Measurements from ENCODE around the gene MXD3.

MXD3 gene

GRCh38 chr5:177294632-177295031 lies 17.1 kb downstream of the MXD3 start:
- DNase-seq (ENCODE audit: low read depth, low spot score): no peak
- H3K27me3 ChIP-seq (ENCODE audit: control insufficient read depth, insufficient read depth, low read length): no peaks in the 10 kb centered on the region
- no CpG with 5 or more reads among the region's 3 CpGs for WGBS (ENCODE audit: insufficient coverage, insufficient read length)
- no peak overlapping the region for H3K4me3 ChIP-seq (ENCODE audit: low read length)
- H3K27ac ChIP-seq (ENCODE audit: low read length): no peak overlapping the region
- no peaks in the 10 kb centered on the region for H3K9me3 ChIP-seq (ENCODE audit: control insufficient read depth, insufficient read depth, low read length)
- H3K4me1 ChIP-seq (ENCODE audit: control insufficient read depth, insufficient read depth, low read length): peaks cover 2% of the 10 kb centered on the region; the same call in 1 of the 2 replicates
- H3K36me3 ChIP-seq (ENCODE audit: control insufficient read depth, insufficient read depth, low read length): peaks cover 46% of the 10 kb centered on the region

DNA sequence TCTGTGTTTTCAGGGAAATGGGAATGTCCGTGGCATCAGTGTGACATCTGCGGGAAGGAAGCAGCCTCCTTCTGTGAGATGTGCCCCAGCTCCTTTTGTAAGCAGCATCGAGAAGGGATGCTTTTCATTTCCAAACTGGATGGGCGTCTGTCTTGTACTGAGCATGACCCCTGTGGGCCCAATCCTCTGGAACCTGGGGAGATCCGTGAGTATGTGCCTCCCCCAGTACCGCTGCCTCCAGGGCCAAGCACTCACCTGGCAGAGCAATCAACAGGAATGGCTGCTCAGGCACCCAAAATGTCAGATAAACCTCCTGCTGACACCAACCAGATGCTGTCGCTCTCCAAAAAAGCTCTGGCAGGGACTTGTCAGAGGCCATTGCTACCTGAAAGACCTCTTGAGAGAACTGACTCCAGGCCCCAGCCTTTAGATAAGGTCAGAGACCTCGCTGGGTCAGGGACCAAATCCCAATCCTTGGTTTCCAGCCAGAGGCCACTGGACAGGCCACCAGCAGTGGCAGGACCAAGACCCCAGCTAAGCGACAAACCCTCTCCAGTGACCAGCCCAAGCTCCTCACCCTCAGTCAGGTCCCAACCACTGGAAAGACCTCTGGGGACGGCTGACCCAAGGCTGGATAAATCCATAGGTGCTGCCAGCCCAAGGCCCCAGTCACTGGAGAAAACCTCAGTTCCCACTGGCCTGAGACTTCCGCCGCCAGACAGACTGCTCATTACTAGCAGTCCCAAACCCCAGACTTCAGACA lies 17.7 kb downstream of the MXD3 start:
- Histone ChIP-seq H3K4me1 (ENCODE audit: control insufficient read depth, insufficient read depth, low read length) (peaks cover 2% of the 10 kb centered on the region; the same call in 1 of the 2 replicates), H3K9me3 (ENCODE audit: control insufficient read depth, insufficient read depth, low read length) (no peaks in the 10 kb centered on the region), H3K36me3 (ENCODE audit: control insufficient read depth, insufficient read depth, low read length) (peaks cover 46% of the 10 kb centered on the region), H3K27ac (ENCODE audit: low read length) (no peak overlapping the region), H3K4me3 (ENCODE audit: low read length) (no peak overlapping the region), H3K27me3 (ENCODE audit: control insufficient read depth, insufficient read depth, low read length) (no peaks in the 10 kb centered on the region)
- WGBS (ENCODE audit: insufficient coverage, insufficient read length): no CpG with 5 or more reads among the region's 12 CpGs
- no peak for DNase-seq (ENCODE audit: low read depth, low spot score)

DNA sequence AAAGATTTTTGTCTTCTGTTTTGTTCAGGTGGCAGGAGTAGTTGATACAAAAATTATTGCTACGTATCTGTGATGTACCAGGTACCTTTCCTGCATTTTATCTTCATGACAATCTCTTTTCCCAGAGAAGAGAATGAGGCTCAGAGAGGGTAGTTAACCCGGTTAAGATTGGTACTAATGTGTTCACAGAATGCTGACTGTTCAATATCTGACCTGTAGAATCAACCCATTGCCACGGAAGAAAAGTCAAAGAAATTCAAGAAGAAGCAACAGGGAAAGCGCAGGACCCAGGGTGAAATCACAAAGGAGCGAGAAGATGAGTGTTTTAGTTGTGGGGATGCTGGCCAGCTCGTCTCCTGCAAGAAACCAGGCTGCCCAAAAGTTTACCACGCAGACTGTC lies 20.0 kb downstream of the MXD3 start:
- Histone ChIP-seq H3K4me1 (ENCODE audit: control insufficient read depth, insufficient read depth, low read length) (no peaks in the 10 kb centered on the region), H3K4me3 (ENCODE audit: low read length) (no peak overlapping the region), H3K27me3 (ENCODE audit: control insufficient read depth, insufficient read depth, low read length) (no peaks in the 10 kb centered on the region), H3K9me3 (ENCODE audit: control insufficient read depth, insufficient read depth, low read length) (no peaks in the 10 kb centered on the region), H3K27ac (ENCODE audit: low read length) (no peak overlapping the region), H3K36me3 (ENCODE audit: control insufficient read depth, insufficient read depth, low read length) (peaks cover 48% of the 10 kb centered on the region)
- WGBS (ENCODE audit: insufficient coverage, insufficient read length): no CpG with 5 or more reads among the region's 7 CpGs
- no peak for DNase-seq (ENCODE audit: low read depth, low spot score)

GRCh38 chr5:177290816-177291596 lies 20.7 kb downstream of the MXD3 start:
- no CpG with 5 or more reads among the region's 12 CpGs for WGBS (ENCODE audit: insufficient coverage, insufficient read length)
- Histone ChIP-seq H3K4me1 (ENCODE audit: control insufficient read depth, insufficient read depth, low read length) (no peaks in the 10 kb centered on the region), H3K9me3 (ENCODE audit: control insufficient read depth, insufficient read depth, low read length) (no peaks in the 10 kb centered on the region), H3K4me3 (ENCODE audit: low read length) (no peak overlapping the region), H3K36me3 (ENCODE audit: control insufficient read depth, insufficient read depth, low read length) (peaks cover 45% of the 10 kb centered on the region), H3K27ac (ENCODE audit: low read length) (no peak overlapping the region), H3K27me3 (ENCODE audit: control insufficient read depth, insufficient read depth, low read length) (no peaks in the 10 kb centered on the region)
- no peak for DNase-seq (ENCODE audit: low read depth, low spot score)

DNA sequence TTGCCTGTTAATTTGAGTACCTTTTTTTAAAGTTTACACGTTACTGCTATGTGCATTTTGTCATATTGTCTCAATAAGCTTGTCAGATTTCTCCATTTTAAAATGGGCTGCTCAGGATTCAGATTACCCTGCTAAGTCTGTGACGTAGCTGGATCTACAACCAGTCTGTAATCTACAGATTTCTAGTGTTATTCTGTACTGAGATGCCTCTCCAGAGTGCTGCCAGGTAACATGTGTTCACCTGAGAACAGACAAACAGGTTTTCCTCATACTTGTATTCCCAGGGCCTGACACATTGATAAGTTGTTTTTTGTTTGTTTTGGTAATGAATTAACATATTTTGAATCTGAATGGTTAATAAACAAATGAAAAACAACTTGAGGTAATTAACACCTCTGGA lies 23.5 kb downstream of the MXD3 start:
- Histone ChIP-seq H3K36me3 (ENCODE audit: control insufficient read depth, insufficient read depth, low read length) (peaks cover 28% of the 10 kb centered on the region; the same call in 1 of the 2 replicates), H3K27ac (ENCODE audit: low read length) (no peak overlapping the region), H3K9me3 (ENCODE audit: control insufficient read depth, insufficient read depth, low read length) (no peaks in the 10 kb centered on the region), H3K4me1 (ENCODE audit: control insufficient read depth, insufficient read depth, low read length) (no peaks in the 10 kb centered on the region), H3K4me3 (ENCODE audit: low read length) (no peak overlapping the region), H3K27me3 (ENCODE audit: control insufficient read depth, insufficient read depth, low read length) (no peaks in the 10 kb centered on the region)
- no CpG with 5 or more reads among the region's 2 CpGs for WGBS (ENCODE audit: insufficient coverage, insufficient read length)
- no peak for DNase-seq (ENCODE audit: low read depth, low spot score)

GRCh38 chr5:177276886-177277285 lies 34.8 kb downstream of the MXD3 start:
- Histone ChIP-seq H3K9me3 (ENCODE audit: control insufficient read depth, insufficient read depth, low read length) (no peaks in the 10 kb centered on the region), H3K36me3 (ENCODE audit: control insufficient read depth, insufficient read depth, low read length) (peaks cover 22% of the 10 kb centered on the region)
- no CpG with 5 or more reads among the region's 1 CpG for WGBS (ENCODE audit: insufficient coverage, insufficient read length)

DNA sequence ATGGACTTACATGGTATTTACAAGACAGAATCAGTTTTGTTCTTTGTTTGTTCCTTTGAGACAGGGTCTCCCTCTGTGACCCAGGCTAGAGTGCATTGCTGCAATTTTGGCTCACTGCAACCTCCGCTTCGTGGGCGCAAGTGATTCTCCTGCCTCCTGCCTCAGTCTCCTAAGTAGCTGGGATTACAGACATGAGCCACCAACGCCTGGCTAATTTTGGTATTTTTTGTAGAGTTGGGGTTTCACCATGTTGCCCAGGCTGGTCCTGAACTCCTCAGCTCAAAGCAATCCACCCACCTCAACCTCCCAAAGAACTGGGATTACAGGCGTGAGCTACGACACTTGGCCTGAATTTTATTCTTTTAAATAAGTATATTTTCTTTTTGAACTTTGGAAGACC lies 35.8 kb downstream of the MXD3 start:
- no CpG with 5 or more reads among the region's 6 CpGs for WGBS (ENCODE audit: insufficient coverage, insufficient read length)
- H3K4me1 ChIP-seq (ENCODE audit: control insufficient read depth, insufficient read depth, low read length): no peaks in the 10 kb centered on the region

More at GRCh38 chr5:177276886-177277285, 34.8 kb downstream of the MXD3 start:
- Histone ChIP-seq H3K4me3 (ENCODE audit: low read length) (no peak overlapping the region), H3K4me1 (ENCODE audit: control insufficient read depth, insufficient read depth, low read length) (no peaks in the 10 kb centered on the region), H3K27ac (ENCODE audit: low read length) (no peak overlapping the region), H3K27me3 (ENCODE audit: control insufficient read depth, insufficient read depth, low read length) (no peaks in the 10 kb centered on the region)
- no peak for DNase-seq (ENCODE audit: low read depth, low spot score)

DNA sequence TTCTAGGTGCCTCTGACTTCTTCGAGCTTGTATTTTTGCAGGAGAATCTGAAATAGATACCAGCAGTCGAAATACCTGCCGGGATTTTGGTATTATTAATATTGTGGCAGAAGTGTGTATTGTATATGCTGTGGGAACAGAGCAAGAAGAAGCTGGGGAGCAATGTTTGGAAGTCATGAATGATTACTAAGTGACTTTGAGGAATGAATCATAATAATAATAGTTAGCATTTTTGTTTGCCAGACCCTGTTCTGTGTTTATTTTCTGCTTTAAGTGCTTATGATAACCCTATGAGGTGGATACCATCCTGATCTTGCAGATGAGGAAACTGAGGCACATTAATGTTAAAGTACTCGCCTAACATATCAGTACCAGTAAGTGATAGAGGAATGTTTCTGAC lies 40.6 kb downstream of the MXD3 start:
- Histone ChIP-seq H3K4me3 (ENCODE audit: low read length) (no peak overlapping the region), H3K36me3 (ENCODE audit: control insufficient read depth, insufficient read depth, low read length) (peaks cover 18% of the 10 kb centered on the region), H3K4me1 (ENCODE audit: control insufficient read depth, insufficient read depth, low read length) (no peaks in the 10 kb centered on the region), H3K9me3 (ENCODE audit: control insufficient read depth, insufficient read depth, low read length) (no peaks in the 10 kb centered on the region), H3K27ac (ENCODE audit: low read length) (no peak overlapping the region), H3K27me3 (ENCODE audit: control insufficient read depth, insufficient read depth, low read length) (no peaks in the 10 kb centered on the region)
- WGBS (ENCODE audit: insufficient coverage, insufficient read length): no CpG with 5 or more reads among the region's 4 CpGs
- DNase-seq (ENCODE audit: low read depth, low spot score): no peak

More for the DNA sequence above, 35.8 kb downstream of the MXD3 start:
- H3K9me3 ChIP-seq (ENCODE audit: control insufficient read depth, insufficient read depth, low read length): no peaks in the 10 kb centered on the region
- H3K27me3 ChIP-seq (ENCODE audit: control insufficient read depth, insufficient read depth, low read length): no peaks in the 10 kb centered on the region
- H3K36me3 ChIP-seq (ENCODE audit: control insufficient read depth, insufficient read depth, low read length): peaks cover 21% of the 10 kb centered on the region
- no peak overlapping the region for H3K4me3 ChIP-seq (ENCODE audit: low read length)
- H3K27ac ChIP-seq (ENCODE audit: low read length): no peak overlapping the region
- no peak for DNase-seq (ENCODE audit: low read depth, low spot score)

DNA sequence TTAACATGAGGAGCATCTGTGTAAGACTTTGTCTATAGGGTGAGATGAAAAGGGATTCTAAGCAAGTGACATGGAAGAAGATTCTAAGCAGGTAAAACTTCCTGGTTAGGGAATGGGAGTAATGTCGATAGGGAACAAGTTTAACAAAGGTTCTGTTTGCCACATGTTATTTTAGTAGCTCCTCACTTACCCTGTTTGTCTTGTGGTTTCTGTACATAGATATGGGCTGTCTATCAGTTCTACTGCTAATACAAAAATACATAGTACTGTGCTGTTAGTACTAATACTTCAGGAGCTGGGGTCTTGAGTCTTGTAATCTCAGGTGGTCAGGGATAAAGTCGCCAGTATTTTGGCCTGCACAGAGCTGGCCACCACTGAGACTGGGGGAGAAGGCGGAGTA lies 41.0 kb downstream of the MXD3 start:
- no CpG with 5 or more reads among the region's 3 CpGs for WGBS (ENCODE audit: insufficient coverage, insufficient read length)
- H3K4me1 ChIP-seq (ENCODE audit: control insufficient read depth, insufficient read depth, low read length): no peaks in the 10 kb centered on the region
- H3K4me3 ChIP-seq (ENCODE audit: low read length): no peak overlapping the region
- H3K27me3 ChIP-seq (ENCODE audit: control insufficient read depth, insufficient read depth, low read length): no peaks in the 10 kb centered on the region
- no peak overlapping the region for H3K27ac ChIP-seq (ENCODE audit: low read length)
- H3K9me3 ChIP-seq (ENCODE audit: control insufficient read depth, insufficient read depth, low read length): no peaks in the 10 kb centered on the region
- peaks cover 18% of the 10 kb centered on the region for H3K36me3 ChIP-seq (ENCODE audit: control insufficient read depth, insufficient read depth, low read length)
- no peak for DNase-seq (ENCODE audit: low read depth, low spot score)

GRCh38 chr5:177269976-177270375 lies 41.7 kb downstream of the MXD3 start:
- no CpG with 5 or more reads among the region's 3 CpGs for WGBS (ENCODE audit: insufficient coverage, insufficient read length)

More at GRCh38 chr5:177269976-177270375, 41.7 kb downstream of the MXD3 start:
- Histone ChIP-seq H3K9me3 (ENCODE audit: control insufficient read depth, insufficient read depth, low read length) (no peaks in the 10 kb centered on the region), H3K27me3 (ENCODE audit: control insufficient read depth, insufficient read depth, low read length) (no peaks in the 10 kb centered on the region), H3K27ac (ENCODE audit: low read length) (no peak overlapping the region), H3K36me3 (ENCODE audit: control insufficient read depth, insufficient read depth, low read length) (peaks cover 22% of the 10 kb centered on the region), H3K4me3 (ENCODE audit: low read length) (no peak overlapping the region), H3K4me1 (ENCODE audit: control insufficient read depth, insufficient read depth, low read length) (no peaks in the 10 kb centered on the region)
- no peak for DNase-seq (ENCODE audit: low read depth, low spot score)

Data from iPS DF 6.9 (cell line).